GM21515 (cell line): ENCODE results near the gene JMJD1C.

Source experiments
- ATAC-seq: cut with Tn5 transposase; IDR thresholded peaks from one replicate; pipeline ENCODE4 v1.9.1; 2021; ENCODE audit not compliant: unreplicated experiment

JMJD1C gene

DNA sequence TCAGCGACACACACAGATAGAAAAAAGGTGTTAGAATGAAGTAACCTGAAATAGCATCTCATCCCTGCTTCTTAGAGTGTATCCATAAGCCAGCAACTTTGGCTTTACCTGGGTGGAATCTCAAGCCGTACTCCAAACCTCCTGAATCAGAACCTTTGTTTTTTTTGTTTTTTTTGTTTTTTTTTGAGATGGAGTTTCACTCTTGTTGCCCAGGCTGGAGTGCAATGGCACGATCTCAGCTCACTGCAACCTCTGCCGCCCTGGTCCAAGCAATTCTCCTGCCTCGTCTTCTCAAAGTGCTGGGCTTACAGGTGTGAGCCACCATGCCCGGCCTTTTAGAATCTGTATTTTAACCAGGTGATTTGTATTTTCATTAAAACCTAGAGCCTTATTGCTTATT is 323.6 kb downstream of the JMJD1C start:
- ATAC-seq: no peak

DNA sequence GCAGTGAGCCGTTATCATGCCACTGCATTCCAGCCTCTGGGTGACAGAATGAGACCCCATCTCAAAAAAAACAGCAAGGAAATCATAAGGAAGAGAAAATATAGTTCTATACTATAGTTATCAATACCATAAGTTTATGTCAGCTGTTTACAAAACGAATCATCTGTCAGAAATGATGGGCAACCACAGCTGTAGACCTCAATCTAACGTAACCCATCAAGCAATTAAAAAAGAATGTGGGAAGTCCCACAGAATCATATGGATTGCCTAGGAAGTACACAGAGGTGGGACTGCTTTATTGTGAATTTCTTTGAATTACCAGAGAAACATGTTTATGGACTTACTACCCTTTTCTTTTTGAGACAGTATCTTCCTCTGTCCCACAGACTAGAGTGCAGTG is 325.7 kb downstream of the JMJD1C start:
- ATAC-seq: no peak

DNA sequence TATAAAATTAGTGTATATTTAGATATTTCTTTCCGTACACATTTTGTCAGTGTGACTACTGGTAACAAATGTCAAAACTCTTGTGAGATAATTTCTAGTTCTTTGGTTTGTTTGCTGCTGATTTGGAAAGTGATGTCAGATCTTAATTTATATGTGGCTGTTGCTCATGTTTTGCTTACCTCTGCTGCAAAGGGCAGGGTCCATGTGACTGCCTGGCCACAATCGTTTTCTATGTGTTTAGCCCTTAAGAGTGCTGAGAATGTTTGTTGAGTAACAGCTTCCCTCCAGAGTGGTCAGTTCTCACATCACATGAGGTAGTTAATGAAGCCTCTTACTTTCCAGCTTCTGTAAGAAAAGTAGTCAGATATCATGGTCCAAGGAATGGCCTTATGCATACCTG is 328.5 kb downstream of the JMJD1C start:
- no peak for ATAC-seq

DNA sequence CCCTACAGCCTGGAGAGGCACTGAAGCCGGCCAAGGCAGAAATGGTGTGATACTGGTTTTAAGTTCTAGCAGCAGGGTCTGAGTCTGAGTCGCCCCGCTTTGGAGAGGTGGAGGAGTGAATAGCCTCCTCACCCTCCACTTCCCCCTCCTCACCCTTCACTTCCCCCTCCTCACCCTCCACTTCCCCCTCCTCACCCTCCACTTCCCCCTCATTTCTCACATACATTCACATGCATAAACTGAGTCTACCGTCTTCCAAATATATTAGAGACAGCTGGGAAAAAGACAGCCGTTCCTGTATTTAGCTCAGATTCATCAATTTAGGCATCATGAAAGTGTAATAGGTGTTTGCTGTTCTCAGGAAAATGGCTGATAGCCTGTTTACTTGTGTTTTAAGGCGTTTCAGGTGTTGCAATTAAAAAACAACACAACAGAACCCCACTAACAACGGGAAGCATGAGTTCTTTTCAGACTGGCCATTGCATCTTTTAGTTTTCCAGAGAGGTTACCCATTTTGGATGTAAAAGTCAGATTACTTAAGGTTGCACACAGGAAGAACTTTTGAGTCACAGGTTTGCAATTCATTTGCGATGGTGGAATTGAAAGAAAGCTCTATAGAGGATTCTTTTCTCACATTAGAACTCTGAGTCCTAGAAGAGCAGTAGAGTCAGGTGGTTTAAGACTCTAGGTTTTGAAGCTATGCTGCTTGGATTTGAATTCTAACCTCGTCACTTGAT is 331.8 kb downstream of the JMJD1C start:
- no peak for ATAC-seq

DNA sequence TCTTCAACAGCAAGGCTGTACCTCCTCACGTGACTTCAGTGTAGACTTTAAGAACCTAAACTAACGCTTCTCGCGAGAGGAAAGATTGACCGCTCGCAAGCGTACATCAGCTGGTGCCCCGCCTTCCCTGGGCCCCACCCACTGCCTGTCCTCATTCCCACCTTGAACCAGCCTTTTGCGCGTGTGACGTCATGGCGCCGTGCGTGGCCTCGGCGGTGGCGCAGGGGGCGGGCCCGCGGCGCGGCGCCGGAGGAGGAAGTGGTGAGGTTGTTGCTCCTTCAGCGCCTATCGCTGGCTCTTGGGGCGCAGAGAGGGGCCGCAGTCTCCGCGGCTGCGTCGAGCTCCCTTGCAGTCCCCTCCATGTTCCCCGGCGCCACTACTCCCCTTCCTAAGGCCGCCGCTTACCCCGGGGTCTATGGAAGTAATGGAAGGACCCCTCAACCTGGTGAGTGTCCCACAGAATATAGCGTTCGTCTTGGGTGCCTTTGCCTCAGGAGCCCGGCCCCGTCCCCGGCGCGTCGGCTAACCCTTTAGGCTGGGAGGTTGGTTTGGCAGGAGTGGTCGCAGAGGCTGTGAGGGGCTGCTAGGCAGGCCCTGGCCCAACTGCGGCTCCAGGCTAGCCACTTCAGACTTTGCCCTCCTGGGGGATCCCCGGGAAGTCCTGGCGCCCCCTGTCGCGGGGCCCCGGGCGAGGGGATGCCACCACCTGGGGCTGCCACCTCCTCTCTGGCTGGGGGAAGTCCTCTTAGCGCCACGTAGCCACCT is 332.5 kb downstream of the JMJD1C start, which contains the start of gene NRBF2:
Gene NRBF2 (plus strand): TSS at position 273 of the 765 bp plus-strand sequence. CDS start 143 bp downstream, at position 416.
- ATAC-seq: peak; percentile 98

DNA sequence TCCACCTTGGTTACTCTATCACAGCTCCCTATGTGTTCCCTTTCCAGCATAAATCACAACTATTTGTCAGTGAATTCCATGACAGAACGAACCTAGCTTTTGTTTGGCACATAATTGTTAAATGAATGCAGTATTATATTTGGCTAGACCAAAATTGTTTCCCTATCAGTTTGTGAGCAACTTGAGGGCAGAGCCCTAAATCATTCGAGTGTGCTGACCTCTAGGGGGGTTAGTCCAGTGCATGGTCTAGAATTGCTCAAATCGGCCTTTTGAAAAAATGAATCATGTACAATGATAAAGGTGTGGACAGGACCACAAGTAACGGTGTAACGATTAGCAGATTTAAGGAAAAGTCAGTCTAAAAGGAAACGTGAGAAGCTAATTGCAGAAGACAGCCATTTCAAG is 333.1 kb downstream of the JMJD1C start:
- ATAC-seq: no peak

DNA sequence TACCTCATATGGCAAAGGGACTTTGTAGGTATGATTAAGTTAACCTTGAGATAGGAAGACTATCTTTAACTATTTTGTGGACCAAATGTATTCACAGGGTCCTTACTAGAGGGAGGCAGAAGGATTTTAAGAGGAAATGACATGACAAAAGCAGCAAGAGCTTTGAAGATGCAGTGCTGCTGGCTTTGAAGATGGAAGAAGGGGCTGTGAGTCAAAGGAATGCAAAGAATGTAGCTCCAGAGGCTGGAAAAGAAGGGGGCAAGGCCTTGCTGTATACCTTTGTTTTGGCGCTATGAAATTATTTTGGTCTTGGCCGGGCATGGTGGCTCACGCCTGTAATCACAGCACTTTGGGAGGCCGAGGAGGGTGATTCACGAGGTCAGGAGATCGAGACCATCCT is 335.9 kb downstream of the JMJD1C start:
- no peak for ATAC-seq

DNA sequence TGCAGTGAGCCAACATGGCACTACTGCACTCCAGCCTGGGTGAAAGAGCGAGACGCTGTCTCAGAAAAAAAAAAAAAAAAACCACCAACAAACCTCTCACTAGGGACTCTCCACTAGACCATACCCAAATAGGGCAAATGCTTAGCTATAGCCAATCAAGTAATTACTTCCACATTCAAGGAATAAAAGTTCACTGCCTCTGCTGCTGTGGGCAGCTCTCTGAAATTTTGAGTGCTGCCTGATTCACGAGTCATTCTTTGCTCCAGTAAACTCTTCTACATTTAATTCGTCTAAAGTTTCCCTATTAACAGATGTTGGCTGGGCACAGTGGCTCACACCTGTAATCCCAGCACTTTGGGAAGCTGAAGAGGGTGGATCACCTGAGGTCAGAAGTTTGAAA is 337.3 kb downstream of the JMJD1C start:
- ATAC-seq: no peak

DNA sequence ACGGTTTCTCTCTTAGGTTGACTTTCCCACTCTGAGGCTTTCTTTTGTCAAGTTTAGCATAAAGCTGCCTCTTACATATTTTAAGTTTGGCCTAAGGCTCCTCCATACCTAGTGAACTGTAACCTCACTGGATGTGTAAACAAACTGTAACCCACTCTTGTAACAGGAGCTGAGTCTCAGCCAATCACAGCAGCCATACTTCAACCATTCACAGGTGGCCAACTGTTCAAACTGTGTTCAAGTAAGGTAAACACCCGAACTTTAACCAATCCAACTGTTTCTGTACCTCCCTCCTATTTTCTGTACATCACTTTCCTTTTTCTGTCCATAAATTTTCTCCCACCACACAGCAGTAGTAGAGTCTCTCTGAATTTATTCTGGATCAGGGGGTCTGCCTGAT is 340.3 kb downstream of the JMJD1C start:
- no peak for ATAC-seq

DNA sequence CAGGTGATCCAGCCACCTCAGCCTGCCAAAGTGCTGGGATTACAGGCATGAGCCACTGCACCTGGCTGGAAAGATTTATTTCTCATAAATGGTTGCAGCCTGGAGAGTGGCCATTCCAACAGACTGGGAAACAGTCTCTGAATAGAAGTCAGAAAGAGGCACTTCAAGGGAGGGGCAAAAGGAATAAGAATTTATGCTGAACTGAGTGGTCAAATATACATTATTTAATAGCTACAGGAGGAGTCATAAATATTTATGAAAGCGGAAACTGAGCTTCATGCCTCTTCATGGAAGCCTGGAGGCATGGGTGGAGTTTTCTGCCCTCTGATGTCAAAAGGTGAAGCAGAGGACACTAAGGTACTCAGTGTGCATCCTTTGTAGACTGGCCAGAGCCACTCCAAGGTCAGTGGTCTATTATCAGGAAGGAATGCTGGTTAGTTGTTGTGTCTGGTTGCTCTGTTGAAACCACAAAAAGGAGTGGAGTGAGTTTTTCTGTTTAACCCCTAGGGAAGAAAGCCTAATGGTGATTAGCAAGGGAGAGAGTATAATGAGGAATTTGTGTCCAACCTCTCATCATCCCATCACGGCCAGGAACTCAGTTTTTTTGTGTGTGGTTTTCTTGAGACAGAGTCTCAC is 341.9 kb downstream of the JMJD1C start:
- no peak for ATAC-seq

DNA sequence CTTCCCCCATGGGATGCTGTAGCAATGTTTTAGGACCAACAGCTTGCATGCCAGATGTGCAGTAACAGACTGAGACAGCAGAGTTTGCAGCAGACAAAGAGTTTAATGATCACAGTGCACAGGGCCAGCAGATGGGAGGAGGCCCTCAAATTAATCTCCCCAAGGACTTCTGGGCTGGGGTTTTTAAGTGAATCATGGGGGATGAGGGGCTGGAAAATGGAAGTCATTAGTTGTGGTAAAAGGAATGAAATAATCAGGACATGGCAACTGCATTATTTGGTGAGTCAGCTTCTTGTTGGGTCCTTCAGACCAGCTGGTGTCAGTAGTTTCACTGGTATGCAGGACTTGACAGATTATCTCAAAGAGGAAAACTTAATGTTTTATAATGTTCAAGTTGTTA is 345.2 kb downstream of the JMJD1C start:
- ATAC-seq: no peak

DNA sequence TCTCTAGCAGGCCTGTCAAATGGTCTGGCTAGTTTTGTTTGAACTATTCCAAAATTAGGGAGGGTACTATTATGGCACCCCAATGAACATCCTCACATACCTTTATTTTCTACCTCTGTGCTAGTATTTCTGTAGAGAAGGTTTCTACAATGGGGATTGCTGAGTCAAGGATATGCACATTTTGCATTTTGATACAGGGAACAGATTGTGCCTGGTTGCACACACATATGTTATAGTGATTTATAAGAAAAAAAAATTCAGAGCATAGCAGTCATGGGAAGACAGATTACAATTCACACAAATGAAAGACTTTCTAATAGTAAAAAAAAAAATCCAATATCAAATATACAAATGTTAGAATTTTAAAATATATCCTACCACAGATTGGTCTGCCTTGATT is 346.7 kb downstream of the JMJD1C start:
- no peak for ATAC-seq
